Melanocyte of skin (primary cell): Measurements from ENCODE around the gene DCTN2. TPM values are rescaled to one million over a fixed set of nuclear protein-coding genes. Genes with fewer than 3 reads are reported as not detected.

ENCODE experiments used
- small RNA-seq, 2 donors: library from RNA; depleted of rRNA; stranded (forward); fragments of <200 nt; gene quantifications; one replicate each; pipeline ENCODE3, GENCODE V24; 2012
- total RNA-seq, 2 donors: library from RNA; depleted of rRNA; stranded (reverse); fragments of >200 nt; gene quantifications; 2 replicates each; pipeline ENCODE4 v1.2.3, GENCODE V29; 2012

DCTN2 gene
- total RNA-seq: 100 to 1,000 TPM; 105 to 108 TPM

DNA sequence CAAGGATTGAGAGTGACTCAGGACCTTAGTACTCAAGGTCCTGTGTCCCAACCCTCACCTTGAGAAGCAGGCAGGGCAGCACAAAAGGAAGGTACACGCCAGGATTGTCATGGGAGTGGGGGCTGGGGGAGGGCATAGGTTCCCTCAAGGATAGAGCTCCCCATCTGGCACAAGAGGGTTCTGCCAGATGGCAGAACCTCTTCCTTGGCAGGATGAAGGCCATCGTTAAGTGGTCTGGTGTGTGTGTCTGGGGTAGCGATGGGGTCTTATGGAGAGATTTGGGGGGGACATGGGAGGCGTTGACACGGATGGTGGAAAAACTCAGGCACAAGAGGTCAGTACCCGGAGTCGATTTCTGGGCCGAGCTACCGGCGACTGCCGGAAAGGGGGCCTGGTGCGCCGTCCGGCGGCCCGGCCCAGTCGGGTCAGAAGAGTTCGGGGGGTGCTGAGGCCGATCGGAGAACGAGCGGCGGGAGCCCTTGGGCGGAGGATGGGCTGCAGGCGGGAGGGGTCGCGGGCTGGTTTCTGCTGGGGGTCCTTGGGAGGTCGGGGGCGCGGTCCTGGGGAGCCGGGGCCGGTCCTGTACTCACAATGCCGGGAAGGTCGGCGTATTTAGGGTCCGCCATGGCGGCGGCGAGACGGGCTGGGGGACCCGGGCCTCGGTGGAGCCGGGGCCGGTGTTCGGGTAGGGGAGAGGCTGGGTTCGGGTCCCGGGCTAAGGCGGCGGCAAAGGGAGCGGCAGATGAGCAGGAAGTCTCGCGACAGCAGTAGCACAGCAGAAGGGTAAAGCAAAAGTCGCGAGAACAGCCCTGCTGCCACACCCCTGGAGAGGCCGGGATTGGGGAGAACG lies at the start of gene DCTN2:
TSS of gene DCTN2 (minus strand) at position 755 of the 850 bp plus-strand sequence. CDS start at position 626, 129 bp downstream.

DNA sequence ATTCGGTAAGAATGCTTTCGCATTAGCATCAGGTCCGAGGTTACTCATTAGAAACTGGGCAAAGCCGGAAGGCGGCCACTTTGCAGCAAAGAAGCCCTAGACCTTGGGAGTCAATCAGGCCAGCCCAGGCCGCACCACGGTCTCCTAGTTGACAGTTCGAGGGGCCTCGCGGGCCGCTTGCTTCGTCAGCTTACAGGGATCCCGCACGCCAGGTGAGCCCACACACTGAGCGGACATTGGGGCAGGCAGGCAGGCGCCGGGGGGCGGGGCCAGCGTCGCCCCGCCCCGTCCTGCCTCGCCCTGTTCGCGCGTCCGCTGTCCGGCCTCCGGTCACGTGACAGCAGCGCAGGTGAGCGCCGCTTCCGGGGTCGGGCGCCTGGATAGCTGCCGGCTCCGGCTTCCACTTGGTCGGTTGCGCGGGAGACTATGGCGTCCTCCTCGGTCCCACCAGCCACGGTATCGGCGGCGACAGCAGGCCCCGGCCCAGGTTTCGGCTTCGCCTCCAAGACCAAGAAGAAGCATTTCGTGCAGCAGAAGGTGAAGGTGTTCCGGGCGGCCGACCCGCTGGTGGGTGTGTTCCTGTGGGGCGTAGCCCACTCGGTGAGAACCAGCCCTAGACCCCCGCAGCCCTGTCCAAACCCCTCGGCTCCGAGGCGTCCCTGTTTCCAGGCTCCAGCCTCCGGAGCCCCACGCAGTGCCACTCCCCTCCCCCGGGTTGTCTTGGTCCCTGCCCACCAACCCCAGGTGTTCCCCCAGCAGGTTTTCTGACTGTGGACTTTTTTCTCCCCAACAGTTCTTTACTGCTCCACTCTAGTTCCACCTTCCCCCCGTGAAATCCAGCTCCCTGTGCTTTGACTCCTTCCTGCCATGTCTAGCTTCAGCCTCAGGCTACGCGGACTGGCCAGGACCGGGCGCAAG lies 44.1 kb upstream of the DCTN2 start, which contains the start of gene PIP4K2C:
TSS of gene PIP4K2C (plus strand) at position 329 of the 918 bp plus-strand sequence. CDS start at position 427, 98 bp downstream.

GRCh38 chr12:57549909-57550640 lies 3.1 kb upstream of the DCTN2 start, which contains the start of gene KIF5A:
TSS of gene KIF5A (plus strand) at chr12:57550044. CDS start at chr12:57550272, 228 bp downstream.

GRCh38 chr12:57522011-57522886 lies 24.7 kb downstream of the DCTN2 start, which contains the start of gene MBD6:
TSS of gene MBD6 (plus strand) at chr12:57522824. CDS start at chr12:57524304, 1,480 bp downstream.

GRCh38 chr12:57520053-57520818 lies 26.8 kb downstream of the DCTN2 start, which contains the start of gene DDIT3:
TSS of gene DDIT3 (minus strand) at chr12:57520514. CDS start at chr12:57517406, 3,108 bp downstream.

GRCh38 chr12:57487597-57488401 lies 59.2 kb downstream of the DCTN2 start, which contains the start of gene MARS1:
TSS of gene MARS1 (plus strand) at chr12:57488068. CDS start at chr12:57488091, 23 bp downstream.

Small RNA genes within 50 kb of the gene (small RNA-seq; reads per million reads assigned to genes)
- 0.17 to 0.21 reads per million in 2 donors for gene MIR616

Other genes with a start within 250 kb of the DCTN2 start
- gene R3HDM2, start 116.1 kb downstream of the DCTN2 start, total RNA-seq: 10 to 100 TPM; 14.0 to 23.4 TPM
- under 1 TPM in 1 of 2 donors, not detected in 1; under 0.01 TPM for gene INHBC, start 112.4 kb downstream of the DCTN2 start, total RNA-seq
- not detected for gene INHBE, start 91.9 kb downstream of the DCTN2 start, total RNA-seq
- under 1 TPM in 1 of 2 donors, not detected in 1; 0.33 TPM for gene GLI1, start 87.4 kb downstream of the DCTN2 start, total RNA-seq
- not detected for gene ARHGAP9, start 67.3 kb downstream of the DCTN2 start, total RNA-seq
- 100 to 1,000 TPM in 1 of 2 donors, 10 to 100 TPM in 1; 74.7 to 106 TPM for gene MARS1, start 59.1 kb downstream of the DCTN2 start, total RNA-seq
- 10 to 100 TPM; 17.6 to 19.6 TPM for gene DDIT3, start 26.7 kb downstream of the DCTN2 start, total RNA-seq
- 1 to 10 TPM; 6.5 to 8.7 TPM for gene MBD6, start 24.4 kb downstream of the DCTN2 start, total RNA-seq
- under 1 TPM; under 0.01 to 0.34 TPM for gene KIF5A, start 2.9 kb upstream of the DCTN2 start, total RNA-seq
- 10 to 100 TPM; 36.6 to 47.8 TPM for gene PIP4K2C, start 44.0 kb upstream of the DCTN2 start, total RNA-seq
- gene DTX3, start 57.6 kb upstream of the DCTN2 start, total RNA-seq: 10 to 100 TPM; 11.7 to 17.6 TPM
- 1 to 10 TPM; 5.2 to 5.3 TPM for gene ARHGEF25, start 64.2 kb upstream of the DCTN2 start, total RNA-seq
- 10 to 100 TPM in 1 of 2 donors, 1 to 10 TPM in 1; 4.7 to 11.7 TPM for gene B4GALNT1, start 86.0 kb upstream of the DCTN2 start, total RNA-seq
- gene OS9, start 146.9 kb upstream of the DCTN2 start, total RNA-seq: 100 to 1,000 TPM in 1 of 2 donors, 10 to 100 TPM in 1; 82.9 to 128 TPM
- under 1 TPM; under 0.01 to 0.34 TPM for gene AGAP2, start 191.6 kb upstream of the DCTN2 start, total RNA-seq
- gene TSPAN31, start 197.8 kb upstream of the DCTN2 start, total RNA-seq: 10 to 100 TPM; 33.0 to 37.2 TPM
- 100 to 1,000 TPM; 295 to 361 TPM for gene CDK4, start 205.1 kb upstream of the DCTN2 start, total RNA-seq
- 1 to 10 TPM; 4.3 to 5.9 TPM for gene MARCHF9, start 207.9 kb upstream of the DCTN2 start, total RNA-seq
- gene CYP27B1, start 219.9 kb upstream of the DCTN2 start, total RNA-seq: under 1 TPM in 1 of 2 donors, not detected in 1; 1.00 TPM
- 10 to 100 TPM in 1 of 2 donors, 1 to 10 TPM in 1; 4.1 to 13.0 TPM for gene METTL1, start 224.9 kb upstream of the DCTN2 start, total RNA-seq
- gene EEF1AKMT3, start 225.4 kb upstream of the DCTN2 start, total RNA-seq: 1 to 10 TPM; 3.4 to 5.7 TPM
- 10 to 100 TPM; 28.9 to 40.6 TPM for gene TSFM, start 235.6 kb upstream of the DCTN2 start, total RNA-seq